Caco-2 (cell line): Measurements from ENCODE around the gene LCA5L. TPM values are rescaled to one million over a fixed set of nuclear protein-coding genes. Genes with fewer than 3 reads are reported as not detected.

Source experiments
- BruUV-seq: library from RNA; stranded (reverse); fragments of 400-500 nt; replicated peaks from 2 replicates; lab custom pipeline; 2021; lab: Mats Ljungman, UMichigan
- CTCF ChIA-PET: fragments of 300-600 bp; sonication (Branson Sonifier 250); formaldehyde crosslinking; loops from one replicate; lab custom pipeline; 2022; ENCODE audit warnings: antibody characterized with exemption; lab: Charles Lee
- POLR2A ChIA-PET: fragments of 300-600 bp; sonication (Branson Sonifier 250); formaldehyde crosslinking; loops from one replicate; lab custom pipeline; 2022; ENCODE audit warnings: antibody characterized with exemption; lab: Charles Lee
- DNase-seq, 2 experiments: peaks; one replicate each; pipeline versions ENCODE4 v3.0.0 to v3.0.0-alpha.2; 2020 to 2022
- H3K27me3 ChIP-seq: replicated peaks from 2 replicates; pipeline ENCODE4 v1.6.0; 2011; ENCODE audit warnings: low read length; ENCODE audit not compliant: control insufficient read depth, insufficient read depth
- H3K36me3 ChIP-seq: 2 replicates; pipeline ENCODE4 v1.5.1; 2011; ENCODE audit warnings: low read length; ENCODE audit not compliant: control insufficient read depth, insufficient read depth
- H3K4me1 ChIP-seq: fragments of 250-450 bp; sonication (Bioruptor Pico); 2 replicates; pipeline ENCODE4 v1.5.1; 2020; ENCODE audit warnings: mild to moderate bottlenecking
- H3K4me3 ChIP-seq: 2 replicates; pipeline ENCODE4 v1.5.1; 2011; ENCODE audit warnings: low read depth, mild to moderate bottlenecking, control low read depth, low read length
- H3K9me3 ChIP-seq: fragments of 250-450 bp; sonication (Bioruptor Pico); 2 replicates; pipeline ENCODE4 v1.5.1; 2020; ENCODE audit warnings: mild to moderate bottlenecking, moderate library complexity
- H3K27ac Mint-ChIP-seq: one replicate; pipeline ENCODE4 v1.8.0; 2022; ENCODE audit warnings: mixed read lengths; ENCODE audit not compliant: unreplicated experiment
- H3K27me3 Mint-ChIP-seq: one replicate; pipeline ENCODE4 v1.8.0; 2022; ENCODE audit warnings: mixed read lengths; ENCODE audit not compliant: insufficient read depth, unreplicated experiment
- H3K36me3 Mint-ChIP-seq: one replicate; pipeline ENCODE4 v1.8.0; 2022; ENCODE audit warnings: mild to moderate bottlenecking, mixed read lengths; ENCODE audit not compliant: insufficient read depth, unreplicated experiment
- H3K4me1 Mint-ChIP-seq: one replicate; pipeline ENCODE4 v1.8.0; 2022; ENCODE audit warnings: low read depth, mixed read lengths; ENCODE audit not compliant: unreplicated experiment
- H3K4me3 Mint-ChIP-seq: one replicate; pipeline ENCODE4 v1.8.0; 2022; ENCODE audit warnings: mild to moderate bottlenecking, moderate library complexity, mixed read lengths; ENCODE audit not compliant: unreplicated experiment
- H3K9me3 Mint-ChIP-seq: one replicate; pipeline ENCODE4 v1.8.0; 2022; ENCODE audit warnings: mixed read lengths; ENCODE audit not compliant: unreplicated experiment
- CTCF ChIP-seq, 2 experiments: fragments of 200-600 bp in 1 of 2; IDR thresholded peaks; 1 replicate in 1 of 2; 2 replicates in 1 of 2; pipeline versions ENCODE4 v1.5.1 to v1.8.0; 2011 to 2022; ENCODE audit warnings: antibody characterized with exemption in 1 of 2, control low read depth in 1 of 2, inconsistent platforms in 1 of 2, low read depth in 1 of 2, low read length in 1 of 2, mild to moderate bottlenecking in 1 of 2, moderate library complexity in 1 of 2; ENCODE audit not compliant: insufficient read depth in 1 of 2, severe bottlenecking in 1 of 2, unreplicated experiment in 1 of 2
- intact Hi-C: fragments of 100-400 bp; cut with micrococcal nuclease; formaldehyde crosslinking; loops from one replicate; pipeline ENCODE4 v1.10.0; 2022; ENCODE audit not compliant: unreplicated experiment
- total RNA-seq: library from RNA; stranded (reverse); gene quantifications from 2 replicates; pipeline ENCODE4 v1.2.3, GENCODE V29; 2022

LCA5L gene
- total RNA-seq, 1 experiment from 2014 or later = 0.61 TPM

- no peak for DNase-seq
- Mint-ChIP-seq H3K27ac (no peak overlapping the region), H3K4me1 (peaks cover 7% of the 10 kb centered on the region), H3K4me3 (no peak overlapping the region), H3K27me3 (peaks cover 7% of the 10 kb centered on the region), H3K9me3 (no peaks in the 10 kb centered on the region), H3K36me3 (no peaks in the 10 kb centered on the region)
- POLR2A ChIA-PET = no interaction called here
- no peaks in the 10 kb centered on the region for H3K9me3 ChIP-seq
- no peak overlapping the region for H3K4me3 ChIP-seq
- H3K36me3 ChIP-seq = no peaks in the 10 kb centered on the region
- H3K27me3 ChIP-seq = no peaks in the 10 kb centered on the region
- TF ChIP-seq CTCF (IDR thresholded peaks at IDR 0.05; ENCODE audit: insufficient read depth in 1 of 2, low read depth in 1 of 2, low read length in 1 of 2, severe bottlenecking in 1 of 2, unreplicated experiment in 1 of 2) = no peak
- intact Hi-C loops = no loop called here
- BruUV-seq = no TSS peak
- H3K4me1 ChIP-seq = no peaks in the 10 kb centered on the region
- CTCF ChIA-PET = no interaction called here
These were observed 8.1 kb upstream of the LCA5L start for GRCh38 chr21:39453571-39454179.

GRCh38 chr21:39452970-39453342 is 7.4 kb upstream of the LCA5L start:
- no peak for TF ChIP-seq CTCF (IDR thresholded peaks at IDR 0.05; ENCODE audit: insufficient read depth in 1 of 2, low read depth in 1 of 2, low read length in 1 of 2, severe bottlenecking in 1 of 2, unreplicated experiment in 1 of 2)
- no peak overlapping the region for H3K27ac Mint-ChIP-seq
- H3K36me3 Mint-ChIP-seq = no peaks in the 10 kb centered on the region
- peaks cover 7% of the 10 kb centered on the region for H3K4me1 Mint-ChIP-seq
- H3K27me3 Mint-ChIP-seq = peaks cover 7% of the 10 kb centered on the region
- H3K4me3 Mint-ChIP-seq = no peak overlapping the region
- CTCF ChIA-PET = no interaction called here
- DNase-seq = no peak
- Histone ChIP-seq H3K9me3 (no peaks in the 10 kb centered on the region), H3K36me3 (no peaks in the 10 kb centered on the region), H3K4me3 (no peak overlapping the region), H3K4me1 (no peaks in the 10 kb centered on the region), H3K27me3 (no peaks in the 10 kb centered on the region)
- H3K9me3 Mint-ChIP-seq = no peaks in the 10 kb centered on the region
- POLR2A ChIA-PET = no interaction called here
- TSS peak; percentile 68 for BruUV-seq
- intact Hi-C loops = no loop called here

GRCh38 chr21:39452207-39452969 is 6.8 kb upstream of the LCA5L start:
- H3K36me3 Mint-ChIP-seq = no peaks in the 10 kb centered on the region
- no peak overlapping the region for H3K4me3 Mint-ChIP-seq
- no peak overlapping the region for H3K27ac Mint-ChIP-seq
- no peak for DNase-seq
- H3K27me3 Mint-ChIP-seq = peaks cover 7% of the 10 kb centered on the region
- Histone ChIP-seq H3K4me1 (no peaks in the 10 kb centered on the region), H3K36me3 (no peaks in the 10 kb centered on the region), H3K9me3 (no peaks in the 10 kb centered on the region), H3K4me3 (no peak overlapping the region), H3K27me3 (no peaks in the 10 kb centered on the region)
- no TSS peak for BruUV-seq
- CTCF ChIA-PET = no interaction called here
- intact Hi-C loops = no loop called here
- POLR2A ChIA-PET = no interaction called here
- peaks cover 7% of the 10 kb centered on the region for H3K4me1 Mint-ChIP-seq
- H3K9me3 Mint-ChIP-seq = no peaks in the 10 kb centered on the region
- TF ChIP-seq CTCF (IDR thresholded peaks at IDR 0.05; ENCODE audit: insufficient read depth in 1 of 2, low read depth in 1 of 2, low read length in 1 of 2, severe bottlenecking in 1 of 2, unreplicated experiment in 1 of 2) = no peak
